Brain microvascular endothelial cell (primary cell): ENCODE data around the gene ESRRA.
A peak's percentile ranks its signal among the peaks of the same experiment; 100 is the strongest.

Source experiments
- DNase-seq: peaks from one replicate; pipeline ENCODE4 v3.0.0-alpha.2; 2020
- H3K27ac ChIP-seq: fragments of 250-450 bp; sonication (Bioruptor Pico); 2 replicates; pipeline ENCODE4 v1.5.1; 2020; ENCODE audit warnings: mild to moderate bottlenecking, moderate library complexity
- H3K27me3 ChIP-seq: fragments of 250-450 bp; sonication (Bioruptor Pico); replicated peaks from 2 replicates; pipeline ENCODE4 v1.5.1; 2020; ENCODE audit warnings: mild to moderate bottlenecking
- H3K36me3 ChIP-seq: fragments of 250-450 bp; sonication (Bioruptor Pico); replicated peaks from 2 replicates; pipeline ENCODE4 v1.5.1; 2020; ENCODE audit warnings: mild to moderate bottlenecking
- H3K4me3 ChIP-seq: 2 replicates; pipeline ENCODE4 v1.5.1; 2011; ENCODE audit warnings: low read depth, mild to moderate bottlenecking, control low read depth, low read length, moderate library complexity
- in situ Hi-C: cut with HindIII; loops from 2 replicates; pipeline ENCODE4 v1.10.0; 2017; ENCODE audit warnings: low sequenced_read_pairs, low pct_ligation_motif_present
- TF ChIP-seq, protein P1 (sequence below): IDR thresholded peaks from 2 replicates; pipeline ENCODE4 v1.5.1; 2011; ENCODE audit warnings: low read depth, mild to moderate bottlenecking, moderate library complexity, low read length, control low read depth, inconsistent platforms; ENCODE audit errors: missing control alignments

The ESRRA gene

DNA sequence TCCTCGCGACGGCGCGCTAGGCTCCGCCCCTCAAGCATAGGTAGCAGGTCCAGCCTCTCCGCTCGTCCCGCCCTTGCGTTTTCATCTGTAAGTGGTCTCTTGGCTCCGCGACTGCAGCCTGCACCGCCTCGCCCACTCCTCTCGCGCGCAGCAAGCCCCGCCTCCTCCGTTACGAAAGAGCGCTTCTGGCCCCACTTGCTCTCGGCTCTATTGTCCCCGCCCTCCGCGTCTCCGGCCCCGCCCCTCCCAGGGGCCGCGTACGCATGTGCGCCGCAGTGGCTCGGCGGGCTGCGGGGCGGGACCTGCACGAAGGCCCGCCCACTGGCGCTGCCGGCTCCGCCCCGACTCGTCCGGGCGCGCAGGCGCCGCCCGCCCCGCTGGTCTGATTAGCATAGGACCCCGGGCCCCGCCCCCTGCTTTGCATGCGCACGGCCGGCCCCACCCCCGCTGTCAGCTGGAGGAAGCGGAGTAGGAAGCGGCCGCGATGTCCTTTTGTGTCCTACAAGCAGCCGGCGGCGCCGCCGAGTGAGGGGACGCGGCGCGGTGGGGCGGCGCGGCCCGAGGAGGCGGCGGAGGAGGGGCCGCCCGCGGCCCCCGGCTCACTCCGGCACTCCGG lies at the start of gene ESRRA:
ESRRA (plus strand) TSS at position 450 of the 616 bp plus-strand sequence. CDS start 1,656 bp downstream, outside the sequence.
- Histone ChIP-seq H3K36me3 (no peaks in the 10 kb centered on the region), H3K27ac (peak within 1 kb of the TSS; percentile 59), H3K4me3 (peak within 1 kb of the TSS; percentile 75), H3K27me3 (peaks cover 4% of the 10 kb centered on the region)
- peak; percentile 97 for DNase-seq
- TF ChIP-seq, protein P1, sequence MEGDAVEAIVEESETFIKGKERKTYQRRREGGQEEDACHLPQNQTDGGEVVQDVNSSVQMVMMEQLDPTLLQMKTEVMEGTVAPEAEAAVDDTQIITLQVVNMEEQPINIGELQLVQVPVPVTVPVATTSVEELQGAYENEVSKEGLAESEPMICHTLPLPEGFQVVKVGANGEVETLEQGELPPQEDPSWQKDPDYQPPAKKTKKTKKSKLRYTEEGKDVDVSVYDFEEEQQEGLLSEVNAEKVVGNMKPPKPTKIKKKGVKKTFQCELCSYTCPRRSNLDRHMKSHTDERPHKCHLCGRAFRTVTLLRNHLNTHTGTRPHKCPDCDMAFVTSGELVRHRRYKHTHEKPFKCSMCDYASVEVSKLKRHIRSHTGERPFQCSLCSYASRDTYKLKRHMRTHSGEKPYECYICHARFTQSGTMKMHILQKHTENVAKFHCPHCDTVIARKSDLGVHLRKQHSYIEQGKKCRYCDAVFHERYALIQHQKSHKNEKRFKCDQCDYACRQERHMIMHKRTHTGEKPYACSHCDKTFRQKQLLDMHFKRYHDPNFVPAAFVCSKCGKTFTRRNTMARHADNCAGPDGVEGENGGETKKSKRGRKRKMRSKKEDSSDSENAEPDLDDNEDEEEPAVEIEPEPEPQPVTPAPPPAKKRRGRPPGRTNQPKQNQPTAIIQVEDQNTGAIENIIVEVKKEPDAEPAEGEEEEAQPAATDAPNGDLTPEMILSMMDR = no peak
- in situ Hi-C loops = no loop called here

DNA sequence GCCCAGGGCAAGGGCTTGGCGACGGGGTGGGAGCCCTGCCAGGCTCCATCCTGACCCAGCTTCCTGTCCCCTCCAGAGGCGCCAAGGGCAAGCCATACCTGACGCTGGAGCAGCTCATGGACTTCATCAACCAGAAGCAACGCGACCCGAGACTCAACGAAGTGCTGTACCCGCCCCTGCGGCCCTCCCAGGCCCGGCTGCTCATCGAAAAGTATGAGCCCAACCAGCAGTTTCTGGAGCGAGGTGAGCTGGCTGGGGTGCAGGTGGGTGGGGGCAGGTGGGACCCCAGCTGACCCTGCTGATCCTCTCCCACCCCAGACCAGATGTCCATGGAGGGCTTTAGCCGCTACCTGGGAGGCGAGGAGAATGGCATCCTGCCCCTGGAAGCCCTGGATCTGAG lies 49.0 kb upstream of the ESRRA start:
- H3K36me3 ChIP-seq = peaks cover 56% of the 10 kb centered on the region
- no peaks in the 10 kb centered on the region for H3K27me3 ChIP-seq
- no peak for DNase-seq
- H3K4me3 ChIP-seq = no peak overlapping the region
- TF ChIP-seq, protein P1 = no peak
- no peak overlapping the region for H3K27ac ChIP-seq
- in situ Hi-C loops = no loop called here

DNA sequence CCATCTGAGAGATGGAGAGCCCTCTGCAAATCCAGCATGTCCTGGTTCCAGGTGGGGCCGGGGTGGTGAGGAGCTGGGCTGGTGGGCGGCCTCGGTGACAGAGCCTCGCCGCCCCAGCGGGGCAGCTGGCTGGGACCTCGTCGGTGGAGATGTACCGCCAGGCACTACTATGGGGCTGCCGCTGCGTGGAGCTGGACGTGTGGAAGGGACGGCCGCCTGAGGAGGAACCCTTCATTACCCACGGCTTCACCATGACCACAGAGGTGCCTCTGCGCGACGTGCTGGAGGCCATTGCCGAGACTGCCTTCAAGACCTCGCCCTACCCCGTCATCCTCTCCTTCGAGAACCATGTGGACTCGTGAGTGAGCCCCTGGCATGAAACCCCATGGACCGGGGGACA lies 47.0 kb upstream of the ESRRA start:
- in situ Hi-C loops = no loop called here
- Histone ChIP-seq H3K36me3 (peaks cover 73% of the 10 kb centered on the region), H3K27me3 (no peaks in the 10 kb centered on the region), H3K27ac (no peak overlapping the region), H3K4me3 (no peak overlapping the region)
- DNase-seq = no peak
- TF ChIP-seq, protein P1 = no peak

DNA sequence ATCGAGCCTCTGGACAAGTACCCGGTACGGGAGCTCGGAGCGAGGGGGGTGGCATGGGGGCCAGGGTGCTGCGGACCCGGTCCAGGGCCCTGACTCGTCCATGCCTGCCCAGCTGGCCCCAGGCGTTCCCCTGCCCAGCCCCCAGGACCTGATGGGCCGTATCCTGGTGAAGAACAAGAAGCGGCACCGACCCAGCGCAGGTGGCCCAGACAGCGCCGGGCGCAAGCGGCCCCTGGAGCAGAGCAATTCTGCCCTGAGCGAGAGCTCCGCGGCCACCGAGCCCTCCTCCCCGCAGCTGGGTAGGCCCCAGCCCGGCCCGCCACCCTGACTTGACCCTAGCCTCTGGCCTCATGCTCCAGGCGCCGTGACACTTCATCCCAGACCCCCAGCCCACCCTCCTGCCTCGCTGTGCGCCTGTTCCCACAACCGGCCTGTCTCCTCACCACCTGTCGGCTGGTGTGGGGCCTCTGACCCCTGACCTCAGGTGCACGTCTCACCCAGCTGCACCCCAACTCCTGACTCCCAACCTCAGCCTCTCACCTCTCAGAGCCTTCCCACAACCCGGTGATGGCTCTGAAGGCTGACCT lies 46.3 kb upstream of the ESRRA start:
- Histone ChIP-seq H3K36me3 (peaks cover 79% of the 10 kb centered on the region), H3K4me3 (no peak overlapping the region), H3K27ac (no peak overlapping the region), H3K27me3 (no peaks in the 10 kb centered on the region)
- DNase-seq = no peak
- TF ChIP-seq, protein P1 = no peak
- in situ Hi-C loops = no loop called here

DNA sequence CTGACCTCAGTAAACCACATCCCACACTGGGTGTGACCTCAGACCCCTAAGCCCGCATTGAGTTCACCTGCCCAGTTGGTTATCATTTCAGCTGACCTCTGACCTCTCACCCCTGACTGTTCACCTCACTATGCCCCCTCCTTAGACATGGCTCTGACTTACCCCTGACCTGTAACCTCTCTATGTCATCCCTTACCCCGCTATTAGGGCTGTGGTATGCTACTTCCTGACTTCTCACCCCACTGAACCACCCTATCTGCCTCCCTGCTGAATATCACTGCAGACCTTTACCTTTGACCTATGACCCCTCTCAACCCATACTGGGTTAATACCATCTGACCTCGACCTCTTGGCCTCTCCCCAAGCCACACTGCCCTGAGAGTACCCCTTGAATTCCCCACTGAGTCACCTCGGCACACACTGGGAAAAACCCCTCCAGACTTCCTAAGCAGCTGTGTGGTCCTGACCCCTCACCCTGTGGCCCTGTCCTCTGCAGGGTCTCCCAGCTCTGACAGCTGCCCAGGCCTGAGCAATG lies 45.7 kb upstream of the ESRRA start:
- in situ Hi-C loops = no loop called here
- Histone ChIP-seq H3K27ac (no peak overlapping the region), H3K36me3 (peaks cover 84% of the 10 kb centered on the region), H3K27me3 (no peaks in the 10 kb centered on the region), H3K4me3 (no peak overlapping the region)
- TF ChIP-seq, protein P1 = no peak
- DNase-seq = no peak
